Measurements from ENCODE around the gene OR2H2.

Gene OR2H2

GRCh38 chr6:29584821-29585220 lies at the start of gene OR2H2:
OR2H2 (plus strand) TSS chr6:29585121; CDS start chr6:29587945, 2,824 bp downstream.
- DNase-seq, result no peak

DNA sequence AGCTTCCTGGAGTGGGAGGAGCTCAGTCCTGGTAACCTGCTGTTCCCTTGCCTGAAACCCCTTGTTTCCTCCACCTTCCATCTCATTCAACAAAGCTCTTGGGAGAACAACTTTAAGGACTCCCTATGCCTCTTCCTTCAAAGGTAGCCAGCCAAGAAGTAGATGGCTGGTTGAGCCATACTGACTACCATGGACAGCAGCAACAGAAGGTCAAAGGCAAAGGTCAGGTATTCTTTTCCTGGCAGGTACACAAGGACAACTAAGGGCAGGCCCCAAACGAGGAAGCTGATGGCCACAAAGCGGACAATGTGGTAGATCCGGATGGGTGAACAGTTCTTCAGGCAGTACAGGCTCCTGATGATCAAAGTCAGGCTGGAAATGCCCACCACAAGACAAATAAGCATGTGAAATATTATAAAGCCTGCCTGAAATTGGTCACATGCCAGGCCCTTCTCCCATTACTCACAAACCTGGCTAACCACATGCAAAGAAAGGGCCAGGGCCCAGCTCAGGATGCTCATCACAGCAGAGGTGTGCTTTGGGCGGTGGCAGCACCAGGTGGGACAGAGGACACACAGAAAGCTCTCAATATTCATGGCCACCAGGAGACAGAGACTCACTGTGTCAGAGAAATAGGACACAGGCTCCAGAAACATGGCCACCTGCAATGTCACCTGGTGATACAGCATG lies 47.1 kb upstream of the OR2H2 start:
- DNase-seq, result no peak

GRCh38 chr6:29547573-29547972 lies 37.3 kb upstream of the OR2H2 start:
- DNase-seq, result no peak

DNA sequence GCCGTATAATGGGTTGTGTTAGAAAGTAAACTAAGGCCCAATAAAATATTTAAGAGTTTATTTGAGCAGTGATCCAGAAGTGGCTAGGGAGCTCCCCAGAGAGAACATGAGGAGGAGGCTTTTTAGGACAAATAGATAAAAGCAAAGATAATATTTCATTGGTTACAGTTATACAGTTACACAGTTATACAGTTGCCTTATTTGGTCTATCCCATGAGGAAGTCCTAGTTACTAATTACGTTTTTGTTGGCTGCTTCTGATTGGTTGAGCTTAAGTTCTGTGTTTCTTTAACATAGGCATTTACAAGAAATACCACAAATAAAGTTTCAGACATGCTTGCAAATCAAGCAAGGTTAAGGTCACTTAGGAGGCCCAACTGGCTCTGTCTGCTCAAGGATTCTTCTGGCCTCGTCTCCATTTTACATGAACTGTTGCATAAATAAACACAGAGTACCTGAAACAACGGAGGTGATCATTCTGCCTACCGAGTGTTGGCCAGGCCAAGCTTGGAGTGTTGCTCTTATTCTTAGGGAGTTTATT lies 32.3 kb upstream of the OR2H2 start:
- DNase-seq, result no peak

- no peak for DNase-seq
These were observed 31.5 kb upstream of the OR2H2 start for GRCh38 chr6:29553268-29554057.

DNA sequence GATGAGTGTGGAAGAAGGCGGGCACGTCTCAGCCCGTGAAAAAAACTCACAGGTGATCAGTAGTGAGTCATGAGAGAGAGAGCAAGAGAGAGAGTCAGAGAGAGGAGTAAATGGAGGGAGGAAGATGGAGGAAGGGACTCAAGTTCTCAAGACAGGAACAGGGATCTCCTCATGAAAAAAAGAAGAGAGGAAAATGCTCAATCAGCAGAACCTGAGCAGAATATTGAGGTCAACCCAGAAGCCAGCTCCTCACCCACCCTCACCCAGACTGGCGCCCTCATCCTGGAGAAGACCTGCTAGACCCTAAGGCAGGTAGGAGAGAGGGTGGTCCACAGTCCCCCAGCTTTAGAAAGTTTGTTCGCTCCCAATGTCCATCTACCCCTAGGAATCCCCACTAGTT lies 30.2 kb upstream of the OR2H2 start:
- DNase-seq, result no peak

GRCh38 chr6:29557320-29557719 lies 27.6 kb upstream of the OR2H2 start:
- DNase-seq, result no peak

GRCh38 chr6:29558439-29559079 lies 26.4 kb upstream of the OR2H2 start:
- DNase-seq, result no peak

DNA sequence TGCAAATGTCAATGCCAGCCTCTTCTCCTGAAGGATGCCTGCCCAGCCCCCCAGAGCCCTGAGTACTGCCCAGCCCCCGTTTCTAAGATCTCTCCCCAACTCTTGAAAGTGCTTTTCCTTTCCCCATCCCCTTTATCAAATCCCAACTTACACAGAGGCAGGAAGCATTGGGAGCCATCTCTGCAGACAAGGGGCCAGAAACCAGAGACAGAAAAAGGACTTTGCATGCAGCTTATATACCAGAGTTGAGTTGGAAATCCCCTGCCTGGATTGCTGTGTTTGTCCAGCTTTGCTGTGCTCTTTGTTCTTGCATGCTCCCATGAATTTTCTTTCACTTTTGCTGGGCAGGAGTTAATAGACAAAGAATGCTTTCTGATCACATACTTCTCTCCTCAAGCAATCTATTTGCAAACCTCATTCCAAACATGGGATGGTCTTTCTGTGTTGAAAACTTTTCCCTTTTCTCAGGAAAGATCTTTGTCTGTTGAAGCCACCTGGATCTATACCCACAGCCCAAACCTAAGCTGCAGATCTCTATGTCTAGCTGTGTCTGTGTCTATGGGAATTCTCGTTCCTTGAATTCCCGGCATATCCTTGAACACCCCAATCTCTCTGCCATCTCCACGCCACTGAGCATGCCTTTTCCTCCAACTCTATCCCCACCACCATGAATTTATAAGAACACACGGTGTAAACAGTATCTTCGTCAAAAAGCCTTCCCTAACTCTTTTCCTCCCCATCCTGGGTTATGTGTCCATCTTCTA lies 25.2 kb upstream of the OR2H2 start, which contains the start of gene UBD:
Gene UBD (minus strand): TSS at position 209 of the 764 bp plus-strand sequence. CDS start 31 bp downstream, at position 178.
- DNase-seq, result no peak

DNA sequence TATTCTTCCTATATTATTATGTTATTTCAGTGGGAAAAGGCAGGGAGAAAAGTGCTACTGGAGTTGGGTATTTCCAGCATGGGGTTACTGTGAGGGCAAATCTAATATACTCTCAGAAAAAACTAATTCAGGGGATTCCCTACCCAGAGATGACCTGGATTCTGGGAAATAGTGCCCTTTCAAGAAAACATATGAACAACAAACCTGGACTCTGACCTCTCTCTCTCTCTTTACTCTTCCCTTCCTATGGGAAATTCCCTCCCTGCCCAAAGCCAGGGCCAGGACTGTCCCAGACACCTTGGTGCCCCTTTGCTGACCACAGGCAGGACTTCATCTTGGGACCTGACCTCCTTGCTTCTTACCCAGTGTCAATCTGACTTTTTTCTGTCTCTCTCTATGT lies 23.8 kb upstream of the OR2H2 start:
- DNase-seq, result no peak

DNA sequence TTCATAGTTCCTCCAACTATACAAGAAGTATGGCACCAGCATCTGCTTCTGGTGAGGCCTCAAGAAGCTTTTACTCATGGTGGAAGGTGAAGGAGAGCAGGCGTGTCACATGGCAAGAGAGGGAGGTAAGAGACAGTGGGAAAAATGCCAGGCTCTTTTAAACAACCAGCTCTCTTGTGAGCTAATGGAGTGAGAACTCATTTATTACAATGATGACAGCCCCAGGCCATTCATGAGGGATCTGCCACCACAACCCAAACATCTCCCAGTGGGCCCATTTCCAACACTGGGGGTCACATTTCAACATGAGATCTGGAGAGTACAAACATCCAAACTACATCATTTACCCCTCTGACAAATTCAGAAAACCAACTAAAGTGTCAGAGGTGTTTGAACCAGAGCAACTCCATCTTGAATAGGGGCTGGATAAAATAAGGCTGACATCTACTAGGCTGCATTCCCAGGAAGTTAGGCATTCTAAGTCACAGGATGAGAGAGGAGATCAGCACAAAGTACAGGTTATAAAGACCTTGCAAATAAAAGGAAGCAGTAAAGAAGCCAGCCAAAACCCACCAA lies 23.2 kb upstream of the OR2H2 start:
- DNase-seq, result no peak

DNA sequence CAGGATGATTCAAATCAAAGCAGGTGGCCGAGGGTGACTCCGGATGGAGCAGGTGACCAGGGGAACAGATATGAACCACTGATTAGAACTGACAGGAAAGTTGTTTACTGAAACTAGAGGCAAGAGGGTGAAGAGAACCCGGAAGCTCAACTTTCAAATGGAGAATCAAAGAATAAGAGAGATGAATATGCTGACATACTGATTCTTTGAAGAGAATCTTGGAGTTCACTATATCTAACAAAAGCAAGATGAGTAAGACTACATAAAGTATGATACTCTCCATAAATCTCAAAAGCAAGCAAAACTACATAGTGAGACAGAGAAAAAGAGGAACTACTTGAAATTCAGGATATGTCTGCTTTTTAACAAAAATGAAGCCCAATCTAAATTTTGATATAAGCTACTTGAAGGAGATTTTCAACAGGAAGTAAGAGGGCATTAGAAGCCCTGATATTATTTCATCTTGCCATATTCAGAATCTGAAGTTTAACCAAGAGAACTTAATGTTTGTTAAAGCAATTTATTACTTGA lies 21.4 kb upstream of the OR2H2 start:
- no peak for DNase-seq

DNA sequence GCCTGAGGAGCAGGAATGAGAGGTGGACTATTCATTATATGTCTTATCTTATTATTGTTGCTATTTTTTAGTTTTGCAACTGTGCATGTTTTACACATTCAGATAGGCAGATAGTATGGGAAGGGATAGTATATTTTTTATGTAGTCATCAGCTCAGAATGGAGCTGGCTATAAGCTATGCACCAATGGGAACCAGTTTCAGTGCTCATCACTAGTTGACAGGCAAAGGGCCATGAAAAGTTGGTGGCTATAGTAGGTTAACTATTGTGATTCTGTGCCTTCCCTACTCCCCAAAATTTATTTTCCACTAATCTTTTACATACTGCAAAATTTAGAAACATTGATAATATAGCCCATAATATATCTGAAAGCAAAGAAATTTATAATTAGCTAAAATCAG lies 20.0 kb upstream of the OR2H2 start:
- no peak for DNase-seq

GRCh38 chr6:29566856-29567255 lies 18.1 kb upstream of the OR2H2 start:
- no peak for DNase-seq

DNA sequence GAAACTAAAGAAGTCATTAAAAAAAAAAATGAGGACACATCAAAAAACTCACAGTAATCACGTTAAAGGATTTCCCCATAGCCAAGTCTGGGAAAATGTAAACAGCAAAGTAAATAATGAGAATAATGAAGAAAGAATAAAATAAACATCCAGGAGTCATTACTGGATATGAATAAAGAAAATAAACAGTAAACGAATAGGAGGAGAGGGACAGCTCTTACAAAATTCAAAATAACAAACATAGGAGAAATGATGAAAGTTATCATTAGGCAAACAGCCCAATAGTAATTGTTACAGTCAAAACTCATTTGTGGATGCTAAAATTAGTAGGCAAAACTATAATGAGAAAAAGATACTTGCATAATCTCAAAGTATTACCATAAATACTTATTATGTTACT lies 17.4 kb upstream of the OR2H2 start:
- no peak for DNase-seq

- no peak for DNase-seq
These were observed 16.9 kb upstream of the OR2H2 start for GRCh38 chr6:29567991-29568390.

- no peak for DNase-seq
These were observed 8.9 kb upstream of the OR2H2 start for GRCh38 chr6:29576056-29576455.

GRCh38 chr6:29577544-29577943 lies 7.4 kb upstream of the OR2H2 start:
- DNase-seq, result no peak

GRCh38 chr6:29589423-29590048 lies 4.6 kb downstream of the OR2H2 start:
- DNase-seq, result peak; percentile 31 to 35

GRCh38 chr6:29590218-29590808 lies 5.4 kb downstream of the OR2H2 start:
- no peak for DNase-seq

GRCh38 chr6:29591677-29592076 lies 6.8 kb downstream of the OR2H2 start:
- DNase-seq, result no peak

Data from NCI-H2081 (cell line).